HG03442 (cell line): Measurements from ENCODE around the gene SGSM2.

Source experiments
- ATAC-seq: cut with Tn5 transposase; IDR thresholded peaks from one replicate; pipeline ENCODE4 v1.9.1; 2021; ENCODE audit warnings: mild to moderate bottlenecking, moderate library complexity; ENCODE audit not compliant: unreplicated experiment

Gene SGSM2

DNA sequence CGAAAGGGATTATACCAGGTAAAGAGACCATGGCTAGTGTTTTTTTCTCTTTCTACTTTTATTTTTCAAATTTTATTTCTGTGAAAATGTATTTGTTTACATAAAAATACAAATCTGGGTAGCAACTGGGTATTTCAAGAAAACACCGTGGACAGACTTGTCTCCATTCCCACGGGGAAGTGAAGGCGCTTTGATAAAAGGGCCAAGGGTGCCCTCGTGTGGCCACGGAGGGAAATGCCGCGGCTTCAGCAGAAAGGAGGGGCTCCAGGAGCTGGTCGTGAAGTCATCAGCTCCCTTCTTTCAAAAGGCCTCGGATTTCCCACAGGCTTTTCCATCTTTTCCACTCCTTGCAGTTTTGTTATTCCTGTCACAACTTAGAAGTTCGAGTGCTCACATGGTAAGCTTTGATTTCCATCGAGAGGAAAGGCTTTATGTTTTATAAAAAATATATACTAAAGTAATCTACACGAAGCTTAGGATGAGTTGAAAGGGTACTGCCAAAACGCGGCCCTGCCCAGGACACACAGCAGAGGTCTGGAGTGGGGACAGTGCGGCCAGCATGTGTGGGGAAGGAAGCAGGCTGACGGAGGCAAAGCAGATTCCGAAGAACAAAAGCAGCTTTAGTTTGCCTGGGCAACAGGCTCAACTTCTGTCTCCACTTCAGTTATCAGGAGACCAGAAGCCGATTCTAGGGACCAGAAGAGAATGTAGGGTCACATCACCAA lies 78.9 kb downstream of the SGSM2 start:
- no peak for ATAC-seq

DNA sequence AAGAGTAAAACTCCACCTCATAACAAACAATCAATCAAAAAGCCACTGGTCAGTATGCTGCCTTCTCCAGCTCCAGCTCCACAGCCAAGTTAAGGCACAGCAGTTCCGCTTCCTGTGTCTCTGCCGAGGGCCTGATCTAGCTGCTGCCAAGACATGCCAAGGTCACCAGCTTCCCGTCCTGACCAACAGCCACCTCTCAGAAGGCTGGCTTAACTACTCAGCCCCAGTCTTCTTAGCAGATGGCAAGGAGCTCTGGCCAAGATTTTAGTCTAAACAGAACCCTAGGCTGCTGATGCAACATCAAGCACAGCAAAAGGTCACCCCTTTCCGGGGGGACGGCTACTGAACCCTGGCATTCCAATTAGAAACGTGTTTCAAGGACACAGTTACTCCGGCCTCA lies 81.3 kb downstream of the SGSM2 start:
- ATAC-seq: no peak

GRCh38 chr17:2419486-2419885 lies 82.2 kb downstream of the SGSM2 start:
- ATAC-seq: no peak

DNA sequence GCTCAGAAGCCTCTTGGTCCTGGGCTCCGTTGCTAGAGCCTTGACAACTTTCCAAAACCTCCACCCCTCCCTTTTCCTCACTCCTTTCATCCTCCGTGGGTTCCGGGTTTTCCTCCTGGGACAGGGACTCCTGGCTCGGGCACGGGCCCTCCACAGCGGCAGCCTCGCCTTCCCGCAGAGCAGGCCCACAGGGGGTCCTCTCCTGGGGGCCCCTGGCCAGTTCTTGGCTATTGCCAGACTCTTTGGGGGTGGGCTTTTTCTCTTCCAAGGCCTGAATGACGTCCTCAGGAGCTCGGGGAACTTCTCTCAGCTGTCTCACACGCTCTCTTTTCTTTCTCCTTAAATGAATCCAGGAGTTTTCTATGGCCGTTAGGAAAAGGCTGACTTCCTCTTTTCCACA lies 82.9 kb downstream of the SGSM2 start:
- ATAC-seq: no peak

- no peak for ATAC-seq
Measured at GRCh38 chr17:2421315-2422147, 84.2 kb downstream of the SGSM2 start.

GRCh38 chr17:2423271-2423670 lies 86.0 kb downstream of the SGSM2 start:
- ATAC-seq: no peak

GRCh38 chr17:2427215-2427614 lies 89.9 kb downstream of the SGSM2 start:
- ATAC-seq: no peak

GRCh38 chr17:2427910-2428309 lies 90.6 kb downstream of the SGSM2 start:
- ATAC-seq: no peak
